HL-60/S4 treated with phorbol 12-myristate 13-acetate at 8.2 ng/mL for 4 days and 3 days (cell line): ENCODE measurements around the gene DTL.

Experiments
- in situ Hi-C: fragments of 300-500 bp; cut with MboI; formaldehyde crosslinking; loops from 2 replicates; pipeline ENCODE4 v1.15.0; 2022; ENCODE audit warnings: low sequenced_read_pairs

The DTL gene

DNA sequence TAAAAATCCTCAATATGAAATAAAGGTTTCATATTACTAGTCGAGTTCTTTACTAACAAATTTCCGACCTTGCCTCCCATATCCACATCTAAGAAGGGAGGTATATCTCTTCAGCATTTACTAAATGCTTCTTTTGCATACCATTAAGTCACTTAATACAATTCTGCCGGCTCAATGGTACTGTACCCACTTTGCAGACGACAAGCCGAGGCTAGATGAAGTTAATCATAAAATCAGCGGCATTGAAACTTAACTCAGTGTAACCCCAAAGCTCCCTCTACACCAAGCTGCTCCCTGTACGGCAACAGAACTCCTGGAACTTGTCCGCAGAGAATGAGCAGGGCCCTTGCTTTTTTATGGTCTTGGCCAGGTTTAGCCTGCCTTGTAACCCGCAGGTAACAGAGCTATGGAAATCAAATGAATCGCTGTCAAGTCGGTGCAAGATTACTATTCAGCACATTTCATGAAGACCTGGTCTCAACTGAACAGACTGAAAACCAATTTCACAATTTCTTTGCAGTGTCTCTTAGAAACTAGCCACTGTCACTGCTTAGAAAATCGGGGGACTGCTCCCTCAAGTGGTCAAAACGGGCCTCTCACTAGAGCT lies 929 bp upstream of the DTL start:
- in situ Hi-C loops = loop anchor here (25.0 kb wide), 1 partner anchor 347 kb away; the partner anchor contains the start of gene NEK2

GRCh38 chr1:212035835-212036605 lies 472 bp downstream of the DTL start:
- in situ Hi-C loops = loop anchor here (25.0 kb wide), 1 partner anchor 349 kb away; the partner anchor contains the start of gene NEK2

GRCh38 chr1:212037900-212038299 lies 2.4 kb downstream of the DTL start:
- in situ Hi-C loops = loop anchor here (25.0 kb wide), 1 partner anchor 351 kb away; the partner anchor contains the start of gene NEK2

DNA sequence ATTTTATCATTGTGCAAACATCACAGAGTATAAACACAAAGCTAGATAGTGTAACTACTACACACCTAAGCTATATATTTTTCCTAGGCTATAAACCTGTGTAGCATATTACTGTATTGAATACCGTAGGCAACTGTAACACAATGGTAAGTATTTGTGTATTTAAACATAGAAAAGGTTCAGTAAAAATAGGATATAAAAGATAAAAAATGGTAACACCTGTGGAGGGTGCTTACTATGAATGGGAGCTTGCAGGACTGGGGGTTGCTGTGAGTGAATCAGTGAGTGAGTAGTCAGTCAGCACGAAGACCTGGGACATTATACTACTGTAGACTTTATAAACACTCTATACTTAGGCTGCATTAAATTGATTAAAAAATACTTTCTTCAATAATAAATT lies 4.1 kb downstream of the DTL start:
- in situ Hi-C loops = loop anchor here (25.0 kb wide), 1 partner anchor 352 kb away; the partner anchor contains the start of gene NEK2

GRCh38 chr1:212040629-212041412 lies 5.3 kb downstream of the DTL start:
- in situ Hi-C loops = loop anchor here (25.0 kb wide), 1 partner anchor 354 kb away; the partner anchor contains the start of gene NEK2

DNA sequence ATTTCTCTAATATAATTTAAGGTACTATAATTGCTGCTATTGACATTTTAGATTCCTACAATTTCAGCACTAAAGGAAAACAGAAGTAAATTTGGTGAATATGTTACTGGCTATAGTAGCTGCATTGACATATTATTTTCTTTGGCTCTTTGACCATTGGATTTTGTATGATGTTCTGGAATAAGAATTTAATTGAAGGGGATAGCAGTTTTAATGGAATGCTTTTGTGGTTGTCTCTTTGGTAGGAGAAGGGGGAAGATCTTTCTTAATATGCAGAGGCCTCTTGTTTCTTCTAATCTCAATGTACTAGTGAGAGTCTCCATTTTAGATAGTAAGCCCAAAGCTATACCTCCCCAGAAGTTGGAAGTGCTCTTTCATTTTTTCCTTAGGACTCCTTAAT lies 6.9 kb downstream of the DTL start:
- in situ Hi-C loops = loop anchor here (25.0 kb wide), 1 partner anchor 355 kb away; the partner anchor contains the start of gene NEK2

DNA sequence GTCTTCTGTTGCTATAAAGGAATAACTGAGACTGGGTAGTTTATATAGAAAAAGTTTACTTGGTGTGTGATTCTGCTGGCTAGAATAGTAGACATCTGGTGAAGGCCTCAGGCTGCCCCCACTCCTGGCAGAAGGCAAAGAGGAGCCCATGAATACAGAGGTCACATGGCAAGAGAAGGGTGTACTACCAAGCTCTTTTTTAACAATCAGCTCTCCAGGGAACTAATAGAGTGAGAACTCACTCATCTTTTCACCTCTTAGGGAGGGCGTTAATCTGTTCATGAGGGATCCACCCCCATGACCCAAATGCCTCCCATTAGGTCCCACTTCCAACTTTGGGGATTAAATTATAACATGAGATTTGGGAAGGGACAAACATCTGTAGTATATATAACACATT lies 9.3 kb downstream of the DTL start:
- in situ Hi-C loops = loop anchor here (25.0 kb wide), 1 partner anchor 358 kb away; the partner anchor contains the start of gene NEK2

GRCh38 chr1:212045981-212046380 lies 10.4 kb downstream of the DTL start:
- in situ Hi-C loops = loop anchor here (25.0 kb wide), 1 partner anchor 359 kb away; the partner anchor contains the start of gene NEK2

GRCh38 chr1:212053993-212054392 lies 18.4 kb downstream of the DTL start:
- in situ Hi-C loops = no loop called here

DNA sequence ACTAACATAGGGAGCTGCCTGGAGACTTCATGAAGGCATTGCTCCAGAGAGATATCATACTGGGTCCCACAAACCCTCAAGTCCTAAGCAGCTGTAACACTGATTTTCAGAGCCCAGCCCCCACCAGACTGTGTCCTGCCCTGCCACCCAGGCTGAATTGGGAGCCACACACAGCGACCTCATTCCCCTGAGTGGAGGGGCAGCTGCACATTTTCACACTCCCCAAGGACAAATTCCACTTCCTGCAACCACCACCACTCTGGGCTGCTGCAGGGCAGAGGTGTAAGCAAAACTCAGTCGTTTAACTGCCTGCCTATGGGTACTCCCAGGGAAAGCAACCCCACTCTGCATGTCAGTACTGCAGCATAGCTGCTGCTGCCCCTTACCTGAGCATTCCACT lies 19.8 kb downstream of the DTL start:
- in situ Hi-C loops = no loop called here

DNA sequence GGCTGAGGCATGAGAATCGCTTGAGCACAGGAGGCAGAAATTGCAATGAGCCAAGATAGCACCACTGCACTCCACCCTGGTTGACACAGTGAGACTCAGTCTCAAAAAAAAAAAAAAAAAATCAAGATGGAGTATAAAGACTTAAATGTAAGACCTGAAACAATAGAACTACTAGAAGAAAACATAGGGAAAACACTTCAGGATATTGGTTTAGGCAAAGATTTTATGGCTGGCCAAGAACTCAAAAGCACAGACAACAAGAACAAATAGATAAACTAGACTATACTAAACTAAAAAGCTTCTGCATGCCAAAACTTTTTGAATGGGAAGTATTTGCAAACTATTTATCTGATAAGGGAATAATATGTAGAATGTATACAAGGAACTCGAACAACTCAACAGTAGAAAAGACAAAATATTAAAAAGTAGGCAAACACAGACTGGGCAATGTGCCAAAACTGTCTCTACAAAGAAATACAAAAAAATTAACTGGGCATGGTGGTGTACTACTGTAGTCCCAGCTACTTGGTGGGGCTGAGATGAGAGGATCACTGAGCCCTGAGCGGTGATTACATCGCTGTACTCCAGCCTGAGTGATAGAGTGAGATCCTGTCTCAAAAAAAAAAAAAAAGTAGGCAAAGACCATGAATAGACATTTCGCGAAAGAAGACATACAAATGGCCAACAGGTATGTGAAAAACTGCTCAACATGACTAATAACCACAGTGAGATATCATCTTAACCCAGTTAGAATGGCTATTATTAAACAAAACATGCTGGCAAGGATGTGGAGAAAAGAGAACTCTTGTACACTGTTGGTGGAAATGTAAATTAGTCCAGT lies 25.3 kb downstream of the DTL start:
- in situ Hi-C loops = loop anchor here (10.0 kb wide), 1 partner anchor 394 kb away; no protein-coding TSS in a partner anchor

- in situ Hi-C loops = loop anchor here (10.0 kb wide), 1 partner anchor 392 kb away; no protein-coding TSS in a partner anchor
Measured at GRCh38 chr1:212062832-212063438, 27.4 kb downstream of the DTL start.

- in situ Hi-C loops = loop anchor here (10.0 kb wide), 1 partner anchor 387 kb away; no protein-coding TSS in a partner anchor
Measured at GRCh38 chr1:212067787-212068186, 32.2 kb downstream of the DTL start.

DNA sequence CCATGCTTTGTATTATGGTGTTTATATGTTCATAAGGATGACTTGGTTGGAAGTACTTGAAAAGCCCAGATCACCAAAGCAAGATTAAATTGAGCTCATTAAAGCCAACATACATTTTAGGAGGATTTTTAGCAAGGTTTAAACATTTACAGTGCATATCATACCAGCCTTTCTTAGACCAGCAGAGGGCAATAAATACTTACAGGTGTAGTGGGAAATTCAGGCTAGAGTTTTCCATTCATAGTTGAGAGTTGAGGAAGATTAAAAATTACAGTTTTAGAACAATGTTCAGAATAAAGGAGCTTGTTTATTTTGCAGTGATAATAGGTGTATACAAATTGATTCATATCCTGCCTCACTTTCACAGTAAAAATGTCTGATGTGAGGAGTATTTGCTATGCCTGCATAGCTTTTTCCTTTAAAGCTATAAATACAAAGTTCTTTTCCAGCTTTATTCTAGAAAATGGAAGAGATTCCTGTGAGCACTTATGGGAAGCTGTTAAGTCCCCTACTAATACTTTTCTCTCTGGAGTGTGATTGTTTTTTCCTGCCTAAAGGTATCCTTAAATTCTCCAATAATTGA lies 35.3 kb downstream of the DTL start:
- in situ Hi-C loops = no loop called here

GRCh38 chr1:212072047-212072446 lies 36.5 kb downstream of the DTL start:
- in situ Hi-C loops = no loop called here

DNA sequence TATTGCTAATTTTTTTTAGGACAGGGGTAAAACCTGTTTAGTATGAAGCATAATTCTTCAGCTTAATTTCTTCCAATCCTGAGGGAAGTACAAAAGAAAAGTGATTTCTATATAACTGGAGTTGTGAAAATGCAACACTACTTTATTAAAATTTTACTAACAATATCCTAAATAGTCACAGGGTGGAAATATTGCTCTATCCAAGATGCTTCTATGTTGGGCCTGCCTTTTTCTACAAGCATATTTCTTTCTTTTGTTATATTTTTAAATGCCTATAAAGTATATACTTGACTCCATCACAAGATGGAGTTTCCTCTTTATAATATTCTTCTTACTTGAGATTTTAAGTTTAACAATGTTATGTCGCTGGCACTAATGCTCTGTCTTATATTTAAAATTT lies 37.9 kb downstream of the DTL start:
- in situ Hi-C loops = no loop called here

GRCh38 chr1:212074313-212074712 lies 38.8 kb downstream of the DTL start:
- in situ Hi-C loops = no loop called here

DNA sequence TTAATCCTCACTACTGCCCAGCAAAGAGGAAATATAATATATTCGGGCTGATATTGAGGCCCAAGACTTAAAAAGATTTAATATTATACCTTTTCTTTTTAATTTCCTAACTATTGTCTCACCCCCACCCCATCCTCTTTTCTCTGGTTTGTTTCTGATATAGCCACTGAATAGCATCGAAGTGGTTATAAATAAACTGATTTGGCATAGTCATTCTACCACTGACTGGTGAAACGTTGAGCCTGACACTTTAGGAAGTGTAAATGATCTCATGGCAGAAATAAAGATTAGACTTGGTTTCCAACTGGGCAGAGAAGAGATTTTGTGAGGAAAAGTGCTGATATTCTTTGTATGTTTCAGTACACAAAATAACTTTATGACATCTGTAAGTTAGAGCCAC lies 39.3 kb downstream of the DTL start:
- in situ Hi-C loops = no loop called here

- in situ Hi-C loops = no loop called here
Measured at GRCh38 chr1:212077028-212077427, 41.5 kb downstream of the DTL start.
